Mesenchymal stem cell (in vitro differentiated cells and primary cell): Measurements from ENCODE around the gene CTNNA3.

Source experiments
- DNase-seq: peaks from one replicate; pipeline ENCODE4 v3.0.0-alpha.2; 2013
- H2AFZ ChIP-seq: one replicate; pipeline ENCODE4 v1.6.1; 2013; ENCODE audit warnings: low read depth, mild to moderate bottlenecking, control low read depth, inconsistent platforms, low read length, moderate library complexity
- H2AK5ac ChIP-seq: 2 replicates; pipeline ENCODE4 v1.6.1; 2013; ENCODE audit warnings: low read length, moderate library complexity, mild to moderate bottlenecking, inconsistent platforms; ENCODE audit not compliant: severe bottlenecking
- H2BK120ac ChIP-seq: one replicate; pipeline ENCODE4 v1.6.1; 2013; ENCODE audit warnings: low read depth, mild to moderate bottlenecking, inconsistent platforms, low read length, moderate library complexity
- H2BK12ac ChIP-seq, 2 experiments: one replicate each; pipeline ENCODE4 v1.6.1; 2013; ENCODE audit warnings: inconsistent platforms in 2 of 2, low read length in 2 of 2, mild to moderate bottlenecking in 2 of 2, moderate library complexity in 2 of 2, control low read depth in 1 of 2
- H2BK15ac ChIP-seq: one replicate; pipeline ENCODE4 v1.6.1; 2013; ENCODE audit warnings: mild to moderate bottlenecking, low read depth, inconsistent platforms; ENCODE audit not compliant: poor library complexity, severe bottlenecking
- H2BK5ac ChIP-seq: 2 replicates; pipeline ENCODE4 v1.6.1; 2013; ENCODE audit warnings: low read depth, mild to moderate bottlenecking, low read length, control low read depth, inconsistent platforms; ENCODE audit not compliant: poor library complexity, severe bottlenecking
- H3K14ac ChIP-seq, 2 experiments: one replicate each; pipeline ENCODE4 v1.6.1; 2013; ENCODE audit warnings: inconsistent platforms in 2 of 2, low read length in 2 of 2, control low read depth in 1 of 2, mild to moderate bottlenecking in 1 of 2, moderate library complexity in 1 of 2
- H3K18ac ChIP-seq, 2 experiments: one replicate each; pipeline ENCODE4 v1.6.1; 2013; ENCODE audit warnings: inconsistent platforms in 2 of 2, low read length in 2 of 2, control low read depth in 1 of 2, low read depth in 1 of 2, mild to moderate bottlenecking in 1 of 2
- H3K23ac ChIP-seq, 2 experiments: one replicate each; pipeline ENCODE4 v1.6.1; 2013; ENCODE audit warnings: inconsistent platforms in 2 of 2, low read length in 2 of 2, mild to moderate bottlenecking in 2 of 2, moderate library complexity in 2 of 2, control low read depth in 1 of 2
- H3K27ac ChIP-seq: 2 replicates; pipeline ENCODE4 v1.5.1; 2013; ENCODE audit warnings: mild to moderate bottlenecking, moderate library complexity, low read length, control low read depth, inconsistent platforms; ENCODE audit not compliant: poor library complexity, severe bottlenecking
- H3K27me3 ChIP-seq, 2 experiments: 2 replicates each; pipeline versions ENCODE4 v1.6.1 to v1.7.0; 2013; ENCODE audit warnings: low read length in 2 of 2, mild to moderate bottlenecking in 2 of 2, moderate library complexity in 2 of 2, control low read depth in 1 of 2, inconsistent platforms in 1 of 2; ENCODE audit not compliant: control insufficient read depth in 1 of 2, insufficient read depth in 1 of 2
- H3K36me3 ChIP-seq, 2 experiments: 2 replicates each; pipeline versions ENCODE4 v1.6.1 to v1.7.0; 2013; ENCODE audit warnings: low read length in 2 of 2, control low read depth in 1 of 2, inconsistent platforms in 1 of 2, low read depth in 1 of 2, mild to moderate bottlenecking in 1 of 2; ENCODE audit not compliant: insufficient read depth in 2 of 2, control insufficient read depth in 1 of 2
- H3K4ac ChIP-seq, 2 experiments: one replicate each; pipeline ENCODE4 v1.6.1; 2013; ENCODE audit warnings: inconsistent platforms in 2 of 2, low read length in 2 of 2, mild to moderate bottlenecking in 2 of 2, moderate library complexity in 2 of 2, control low read depth in 1 of 2, low read depth in 1 of 2
- H3K4me1 ChIP-seq: 2 replicates; pipeline ENCODE4 v1.6.1; 2013; ENCODE audit warnings: low read depth, low read length, control low read depth; ENCODE audit not compliant: control insufficient read depth, insufficient read depth
- H3K4me2 ChIP-seq: 2 replicates; pipeline ENCODE4 v1.6.1; 2013; ENCODE audit warnings: low read length, mild to moderate bottlenecking, inconsistent platforms; ENCODE audit not compliant: poor library complexity, severe bottlenecking
- H3K4me3 ChIP-seq, 2 experiments: 2 replicates each; pipeline versions ENCODE4 v1.5.1 to v1.7.0; 2013; ENCODE audit warnings: low read length in 2 of 2, mild to moderate bottlenecking in 2 of 2, control low read depth in 1 of 2, low read depth in 1 of 2; ENCODE audit not compliant: insufficient read depth in 1 of 2
- H3K79me1 ChIP-seq: replicated peaks from 2 replicates; pipeline ENCODE4 v1.6.1; 2013; ENCODE audit warnings: mild to moderate bottlenecking, control low read depth, low read length, inconsistent platforms; ENCODE audit not compliant: poor library complexity, severe bottlenecking
- H3K9ac ChIP-seq: 2 replicates; pipeline ENCODE4 v1.7.0; 2013; ENCODE audit warnings: mild to moderate bottlenecking, low read length, moderate library complexity
- H3K9me3 ChIP-seq: 2 replicates; pipeline ENCODE4 v1.7.0; 2013; ENCODE audit warnings: mild to moderate bottlenecking, low read length; ENCODE audit not compliant: control insufficient read depth
- H4K8ac ChIP-seq: one replicate; pipeline ENCODE4 v1.6.1; 2013; ENCODE audit warnings: inconsistent platforms, mild to moderate bottlenecking, low read length, moderate library complexity
- H4K91ac ChIP-seq: one replicate; pipeline ENCODE4 v1.6.1; 2013; ENCODE audit warnings: mild to moderate bottlenecking, low read length, inconsistent platforms
- WGBS: methylation state at CpG from one replicate; pipeline ENCODE4 v1.1.7; 2013; ENCODE audit warnings: mixed read lengths; 5-methylcytosine and 5-hydroxymethylcytosine counted together

The CTNNA3 gene

DNA sequence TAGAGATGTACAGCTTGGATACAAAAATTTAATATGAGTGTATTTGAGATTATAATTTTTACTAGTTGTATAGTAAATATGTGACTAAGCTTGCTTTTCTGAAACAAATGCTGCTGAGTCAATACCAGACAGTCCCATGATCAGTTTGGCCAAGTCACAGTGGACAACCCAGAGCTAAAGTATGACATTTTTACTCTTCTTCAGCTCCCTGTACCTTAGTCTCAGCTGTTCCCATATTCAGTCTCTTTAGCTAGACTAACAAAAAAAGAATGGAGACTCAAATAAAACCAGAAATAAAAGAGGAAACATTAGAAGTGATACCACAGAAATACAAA is 189.3 kb downstream of the CTNNA3 start:
- no peak overlapping the region for H3K14ac ChIP-seq
- no peak for DNase-seq
- no peak overlapping the region for H3K18ac ChIP-seq
- no peak overlapping the region for H3K27ac ChIP-seq
- H3K4ac ChIP-seq = no peak overlapping the region
- H2BK12ac ChIP-seq = no peak overlapping the region
- no peak overlapping the region for H4K91ac ChIP-seq
- H3K27me3 ChIP-seq = no peaks in the 10 kb centered on the region
- no peak overlapping the region for H3K4me2 ChIP-seq
- no peak overlapping the region for H3K4me3 ChIP-seq
- H2AFZ ChIP-seq = no peak overlapping the region
- H3K4me1 ChIP-seq = no peaks in the 10 kb centered on the region
- no peak overlapping the region for H4K8ac ChIP-seq
- no peaks in the 10 kb centered on the region for H3K9me3 ChIP-seq
- no peak overlapping the region for H3K9ac ChIP-seq
- no peak overlapping the region for H2BK120ac ChIP-seq
- no peaks in the 10 kb centered on the region for H3K79me1 ChIP-seq
- H3K36me3 ChIP-seq = no peaks in the 10 kb centered on the region
- H2AK5ac ChIP-seq = no peak overlapping the region
- no peak overlapping the region for H2BK15ac ChIP-seq
- no peak overlapping the region for H2BK5ac ChIP-seq
- no peak overlapping the region for H3K23ac ChIP-seq

DNA sequence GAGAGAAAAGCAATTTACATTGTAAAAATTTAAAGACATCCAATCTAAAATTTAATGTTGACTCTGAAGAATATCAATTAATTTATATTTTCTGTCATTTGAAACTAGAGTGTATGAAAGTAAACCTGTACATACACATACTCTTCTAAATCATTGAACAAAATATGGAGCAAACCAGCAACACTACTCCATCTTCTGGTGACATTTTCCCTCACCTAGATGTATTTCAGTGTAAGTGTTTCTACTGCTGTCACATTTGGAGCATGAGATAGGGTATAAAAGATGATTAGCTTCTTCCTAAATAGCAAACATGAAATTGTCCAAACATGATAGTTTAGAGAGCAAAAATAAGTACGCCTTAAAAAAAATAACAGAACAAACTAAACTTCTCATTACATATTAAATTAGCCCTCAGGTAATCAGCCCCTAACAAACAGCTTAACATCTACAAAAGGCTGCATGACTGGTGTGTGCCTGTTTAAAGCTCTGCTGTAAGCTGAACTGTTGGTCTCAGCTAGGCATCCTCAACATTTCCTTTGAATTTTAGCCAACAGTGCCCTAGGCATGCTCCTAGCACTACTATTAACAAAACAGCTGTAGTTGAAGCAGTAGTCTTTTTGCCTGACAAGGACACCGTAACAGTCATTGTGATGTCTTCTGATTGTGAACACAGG is 189.8 kb downstream of the CTNNA3 start:
- Histone ChIP-seq H3K4me1 (no peaks in the 10 kb centered on the region), H3K4ac (no peak overlapping the region), H3K27me3 (no peaks in the 10 kb centered on the region), H3K4me2 (no peak overlapping the region), H4K91ac (no peak overlapping the region), H3K14ac (no peak overlapping the region), H4K8ac (no peak overlapping the region), H3K9me3 (no peaks in the 10 kb centered on the region), H3K79me1 (no peaks in the 10 kb centered on the region), H3K18ac (no peak overlapping the region), H3K23ac (no peak overlapping the region), H3K9ac (no peak overlapping the region), H2AK5ac (no peak overlapping the region), H2BK5ac (no peak overlapping the region), H3K36me3 (no peaks in the 10 kb centered on the region), H2BK12ac (no peak overlapping the region), H2BK15ac (no peak overlapping the region), H3K4me3 (no peak overlapping the region), H2BK120ac (no peak overlapping the region), H3K27ac (no peak overlapping the region), H2AFZ (no peak overlapping the region)
- no peak for DNase-seq
- WGBS = 86% methylated on average over 2 of the region's 2 CpGs

GRCh38 chr10:67492317-67493019 is 203.5 kb downstream of the CTNNA3 start:
- H2BK15ac ChIP-seq = no peak overlapping the region
- H3K9ac ChIP-seq = no peak overlapping the region
- no peak overlapping the region for H2AK5ac ChIP-seq
- H3K23ac ChIP-seq = no peak overlapping the region
- peak; percentile 0 for DNase-seq
- no peak overlapping the region for H2BK12ac ChIP-seq
- no peak overlapping the region for H3K18ac ChIP-seq
- no peak overlapping the region for H2AFZ ChIP-seq
- H4K8ac ChIP-seq = no peak overlapping the region
- H2BK5ac ChIP-seq = no peak overlapping the region
- H3K9me3 ChIP-seq = no peaks in the 10 kb centered on the region
- H3K4me1 ChIP-seq = no peaks in the 10 kb centered on the region
- H4K91ac ChIP-seq = no peak overlapping the region
- no peaks in the 10 kb centered on the region for H3K36me3 ChIP-seq
- H3K14ac ChIP-seq = no peak overlapping the region
- H2BK120ac ChIP-seq = no peak overlapping the region
- no peak overlapping the region for H3K4me2 ChIP-seq
- 43% methylated on average over 1 of the region's 2 CpGs for WGBS
- no peak overlapping the region for H3K4me3 ChIP-seq
- no peaks in the 10 kb centered on the region for H3K79me1 ChIP-seq
- no peak overlapping the region for H3K4ac ChIP-seq
- H3K27me3 ChIP-seq = no peaks in the 10 kb centered on the region
- no peak overlapping the region for H3K27ac ChIP-seq

- H4K8ac ChIP-seq = no peak overlapping the region
- H3K27ac ChIP-seq = no peak overlapping the region
- H3K36me3 ChIP-seq = no peaks in the 10 kb centered on the region
- 84% methylated on average over 5 of the region's 6 CpGs for WGBS
- H3K4ac ChIP-seq = no peak overlapping the region
- no peak overlapping the region for H3K9ac ChIP-seq
- H3K4me2 ChIP-seq = no peak overlapping the region
- H3K79me1 ChIP-seq = no peaks in the 10 kb centered on the region
- H2BK15ac ChIP-seq = no peak overlapping the region
- H2AK5ac ChIP-seq = no peak overlapping the region
- no peak overlapping the region for H3K23ac ChIP-seq
- H3K9me3 ChIP-seq = peaks cover 3% of the 10 kb centered on the region
- no peak for DNase-seq
- H2BK12ac ChIP-seq = no peak overlapping the region
- no peak overlapping the region for H4K91ac ChIP-seq
- H2BK5ac ChIP-seq = no peak overlapping the region
- H3K18ac ChIP-seq = no peak overlapping the region
- H3K27me3 ChIP-seq = no peaks in the 10 kb centered on the region
- no peak overlapping the region for H3K14ac ChIP-seq
- no peak overlapping the region for H2AFZ ChIP-seq
- no peak overlapping the region for H2BK120ac ChIP-seq
- H3K4me3 ChIP-seq = no peak overlapping the region
- H3K4me1 ChIP-seq = no peaks in the 10 kb centered on the region
Observed at GRCh38 chr10:67487906-67488619, 207.9 kb downstream of the CTNNA3 start.
